ENCODE results near the gene LRBA. TPM values are rescaled to one million over a fixed set of nuclear protein-coding genes. Genes with fewer than 3 reads are reported as not detected.
"Not testable (repeated sequence)": the region's sequence is repeated elsewhere in the genome, so short reads cannot be mapped to it uniquely, and the experiment has no call there.

Gene LRBA
- total RNA-seq, 1 experiment from 2014 or later = 11.2 TPM

DNA sequence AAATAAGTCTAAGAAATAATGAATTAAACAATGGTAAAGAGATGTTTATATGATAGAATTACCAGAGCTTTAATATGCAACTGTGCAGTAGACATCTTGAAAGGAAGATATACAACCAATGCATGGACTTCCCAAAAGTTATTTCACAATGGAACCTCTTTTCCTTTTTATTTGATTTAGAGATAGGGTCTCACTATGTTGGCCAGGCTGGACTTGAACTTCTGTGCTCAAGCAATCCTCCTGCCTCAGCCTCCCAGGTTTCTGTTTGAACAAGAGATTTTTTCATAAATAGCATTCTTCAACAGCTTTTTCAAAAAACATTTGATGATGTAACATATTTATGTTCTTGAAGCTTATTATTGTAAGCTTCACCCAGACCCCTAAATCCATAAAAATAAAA is 72.0 kb downstream of the LRBA start:
- no peak for DNase-seq (ENCODE audit: low read depth)

DNA sequence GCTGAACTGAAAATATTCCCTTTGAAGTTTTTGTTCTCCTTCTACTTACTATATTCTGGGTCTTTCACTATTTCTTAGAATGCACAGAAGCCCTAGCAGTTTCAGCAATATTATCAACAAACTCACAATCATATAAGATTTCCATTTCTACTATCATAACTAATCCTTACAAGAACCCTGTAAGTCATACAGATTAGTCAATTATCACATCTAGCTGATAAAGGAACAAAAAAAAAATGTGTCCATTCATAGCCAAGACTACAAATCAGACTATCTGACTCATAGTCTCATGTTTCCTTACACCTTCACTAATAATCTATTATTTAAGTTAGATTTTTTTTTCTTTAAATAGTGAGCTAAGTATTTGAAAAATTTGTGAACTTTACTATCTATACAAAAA is 72.5 kb downstream of the LRBA start:
- DNase-seq (ENCODE audit: low read depth) = no peak

DNA sequence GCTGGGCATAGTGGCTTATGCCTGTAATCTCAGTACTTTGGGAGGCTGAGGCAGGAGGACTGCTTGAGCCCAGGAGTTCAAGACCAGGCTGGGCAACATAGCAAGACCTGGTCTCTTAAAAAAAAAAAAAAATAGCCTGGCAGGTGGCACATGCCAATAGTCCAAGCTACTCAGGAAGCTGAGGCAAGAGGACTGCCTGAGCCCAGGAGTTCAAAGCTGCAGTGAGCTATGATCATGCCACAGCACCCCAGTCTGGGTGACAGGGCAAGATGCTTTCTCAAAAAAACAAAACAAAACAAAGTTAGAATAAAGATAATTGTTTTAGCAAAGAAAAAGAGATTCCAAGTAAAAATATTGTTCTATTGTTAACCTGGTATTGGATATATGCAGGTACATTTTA is 75.0 kb downstream of the LRBA start:
- no peak for DNase-seq (ENCODE audit: low read depth)

DNA sequence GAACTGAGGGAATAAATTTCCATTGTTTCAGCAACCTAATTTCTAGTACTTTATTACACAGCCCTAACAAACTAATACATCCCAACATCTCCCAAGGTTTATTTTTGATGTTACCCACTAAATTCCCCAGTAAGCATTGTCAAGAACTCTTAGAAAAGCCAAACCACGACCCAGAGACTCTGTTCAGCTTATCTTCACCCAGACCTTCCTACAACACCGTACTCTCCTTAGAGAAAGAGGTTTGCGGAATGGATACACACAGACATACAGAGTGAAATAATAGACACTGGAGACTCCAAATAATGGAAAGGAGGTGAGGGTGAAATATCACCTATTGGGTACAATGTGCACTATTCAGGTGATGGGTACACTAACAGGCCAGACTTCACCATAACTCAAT is 75.6 kb downstream of the LRBA start:
- DNase-seq (ENCODE audit: low read depth) = no peak

DNA sequence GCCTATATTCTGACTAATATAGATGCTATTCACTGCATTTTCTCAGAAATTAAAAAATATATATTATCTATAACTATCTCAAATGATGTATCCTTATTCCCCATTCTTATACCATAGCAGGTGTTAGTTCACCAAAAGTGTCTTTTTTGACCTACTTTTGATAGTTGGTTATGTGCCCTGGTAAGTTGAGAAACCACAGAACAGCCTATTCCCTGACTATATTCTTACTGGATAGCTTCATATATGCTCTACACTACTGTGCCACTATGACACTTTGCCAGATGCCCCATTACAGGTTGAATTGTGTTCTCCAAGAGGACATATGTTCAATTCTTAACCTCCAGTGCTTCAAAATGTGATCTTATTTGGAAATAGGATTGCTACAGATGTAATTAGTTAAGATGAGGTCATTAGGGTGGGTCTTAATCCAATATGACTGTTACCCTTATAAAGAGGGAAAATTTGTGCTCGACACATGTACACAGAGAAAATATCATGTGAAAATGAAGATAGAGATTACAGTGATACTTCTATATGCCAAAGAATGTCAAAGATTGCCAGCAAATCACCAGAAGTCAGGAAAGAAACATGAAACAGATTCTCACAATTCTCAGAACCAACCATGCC is 76.1 kb downstream of the LRBA start:
- DNase-seq (ENCODE audit: low read depth) = no peak

DNA sequence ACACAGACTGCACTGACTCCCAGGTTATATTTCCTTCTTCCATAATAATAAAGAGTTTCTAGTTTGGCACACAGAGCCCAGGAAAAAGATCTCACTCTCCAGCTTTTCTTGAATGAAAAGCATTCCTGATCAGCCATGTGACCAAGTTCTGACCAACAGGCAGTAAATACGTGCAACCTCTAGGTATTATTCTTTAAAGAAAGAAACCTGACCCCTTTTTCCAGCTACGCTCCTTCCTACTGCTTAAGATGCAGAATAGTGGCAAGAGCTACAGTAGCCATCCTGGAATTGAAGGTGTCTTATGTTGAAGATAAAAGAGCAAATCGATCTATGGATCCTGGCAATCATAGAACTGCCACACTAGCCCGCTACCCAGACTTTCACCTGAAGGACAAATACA is 76.7 kb downstream of the LRBA start:
- DNase-seq (ENCODE audit: low read depth) = no peak

DNA sequence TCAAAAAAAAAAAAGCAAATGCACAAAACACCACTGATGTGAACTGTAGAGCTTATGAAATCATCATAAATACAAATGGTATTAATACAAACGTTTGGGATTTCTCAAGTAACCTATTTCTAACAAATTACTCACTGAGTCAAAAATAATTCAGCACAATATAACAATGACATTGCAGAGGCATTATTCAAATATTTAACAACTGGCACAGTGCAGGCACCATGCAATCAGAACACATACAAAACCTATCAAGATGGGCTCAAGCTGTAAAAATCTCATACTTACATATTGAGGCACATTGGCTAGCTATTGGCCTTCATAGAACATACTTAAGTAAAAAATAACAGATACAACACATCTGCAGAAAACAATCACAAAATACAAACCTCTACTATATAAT is 81.1 kb downstream of the LRBA start:
- DNase-seq (ENCODE audit: low read depth) = no peak

DNA sequence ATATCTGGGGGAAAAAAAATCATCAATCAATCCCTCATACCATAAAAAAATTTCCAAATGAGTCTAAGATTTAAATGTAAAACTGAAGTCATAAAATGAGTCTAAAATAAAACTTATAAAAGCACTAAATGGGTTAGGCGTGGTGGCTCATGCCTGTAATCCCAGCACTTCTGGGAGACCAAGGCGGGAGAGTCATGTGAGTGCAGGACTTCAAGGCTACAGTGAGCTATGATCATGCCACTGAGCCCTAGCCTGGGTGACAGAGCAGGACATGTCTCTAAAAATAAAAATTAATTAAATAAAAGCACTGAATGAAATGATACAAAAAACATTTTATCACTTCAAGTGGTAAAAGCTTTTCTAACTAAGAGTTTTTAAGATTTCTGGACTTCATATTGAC is 83.3 kb downstream of the LRBA start:
- DNase-seq (ENCODE audit: low read depth) = no peak

DNA sequence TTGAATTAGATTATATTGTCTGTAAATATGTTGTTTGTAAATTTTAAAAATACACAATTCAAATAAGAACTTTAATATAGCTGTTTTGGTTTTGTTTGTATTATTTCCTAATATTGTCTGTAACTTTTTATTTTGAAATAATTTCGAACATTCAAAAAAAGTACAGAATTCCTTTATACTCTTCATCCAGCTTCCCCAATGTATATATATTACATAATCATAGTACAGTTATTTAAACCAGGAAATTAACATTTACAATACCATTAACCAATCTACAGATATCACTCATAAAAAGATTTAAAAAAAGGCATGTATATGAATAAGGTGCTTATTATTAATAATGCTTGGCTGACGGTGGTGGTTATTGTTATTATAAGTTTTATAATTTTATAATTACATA is 84.1 kb downstream of the LRBA start:
- DNase-seq (ENCODE audit: low read depth) = no peak

DNA sequence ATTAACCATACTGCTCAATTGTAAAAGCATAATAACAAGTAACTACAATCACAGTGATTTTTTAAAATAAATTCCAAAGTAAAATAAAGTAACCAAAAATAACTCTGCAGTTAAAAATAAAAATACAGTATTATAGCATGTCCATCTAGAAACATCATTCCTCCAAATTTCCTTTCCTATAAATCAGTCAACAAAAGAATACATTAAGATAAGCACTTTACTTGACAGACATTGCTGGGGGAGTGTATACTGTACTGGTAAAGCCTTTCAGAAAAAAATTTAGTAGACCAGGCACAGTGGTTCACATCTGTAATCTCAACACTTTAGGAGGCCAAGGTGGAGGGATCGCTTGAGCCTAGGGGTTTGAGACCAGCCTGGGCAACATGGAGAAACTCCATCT is 91.1 kb downstream of the LRBA start:
- no peak for DNase-seq (ENCODE audit: low read depth)

DNA sequence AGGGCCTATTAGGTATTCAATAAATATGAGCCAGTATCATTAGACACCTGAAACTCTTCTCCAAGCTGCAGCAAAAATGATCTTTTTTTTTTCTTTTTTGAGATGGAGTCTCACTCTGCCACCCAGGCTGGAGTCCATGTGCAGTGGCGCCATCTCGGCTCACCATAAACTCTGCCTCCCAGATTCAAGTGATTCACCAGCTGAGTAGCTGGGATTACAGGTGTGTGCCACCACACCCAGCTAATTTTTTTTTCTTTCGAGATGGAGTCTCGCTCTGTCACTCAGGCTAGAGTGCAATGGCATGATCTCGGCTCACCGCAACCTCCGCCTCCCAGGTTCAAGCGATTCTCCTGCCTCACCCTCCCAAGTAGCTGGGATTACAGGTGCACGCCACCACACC is 93.6 kb downstream of the LRBA start:
- DNase-seq (ENCODE audit: low read depth) = not testable (repeated sequence)

DNA sequence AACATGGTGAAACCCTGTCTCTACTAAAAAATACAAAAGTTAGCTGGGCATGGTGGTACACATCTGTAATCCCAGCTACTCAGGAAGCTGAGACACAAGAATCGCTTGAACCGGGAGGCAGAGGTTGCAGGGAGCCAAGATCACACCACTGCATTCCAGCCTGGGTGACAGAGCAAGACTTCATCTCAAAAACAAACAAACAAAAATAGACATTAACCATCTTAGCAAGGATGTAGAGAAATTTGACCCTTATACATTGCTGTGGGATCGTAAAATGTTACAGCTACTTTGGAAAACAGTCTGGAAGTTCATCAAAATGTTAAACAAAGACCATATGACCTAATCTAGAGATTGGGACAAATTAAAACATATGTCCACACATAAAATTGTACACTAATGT is 96.5 kb downstream of the LRBA start:
- not testable (repeated sequence) for DNase-seq (ENCODE audit: low read depth)

DNA sequence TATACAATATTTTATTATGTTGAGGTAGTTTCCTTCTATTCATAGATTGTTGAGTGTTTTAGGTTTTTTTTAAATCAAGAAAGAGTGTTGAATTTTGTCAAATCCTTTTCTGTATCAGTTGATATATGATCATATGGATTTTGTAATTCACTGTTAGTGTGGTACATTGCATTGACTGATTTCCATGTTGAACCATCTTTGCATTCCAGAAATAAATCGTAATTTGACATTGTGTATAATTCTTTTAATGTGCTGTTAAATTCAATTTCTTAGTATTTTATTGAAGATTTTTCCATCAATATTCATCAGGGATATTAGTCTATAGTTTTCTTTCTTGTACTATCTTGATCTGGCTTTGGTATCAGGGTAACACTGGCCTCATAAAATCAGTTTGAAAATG is 103.8 kb downstream of the LRBA start:
- no peak for DNase-seq (ENCODE audit: low read depth)

DNA sequence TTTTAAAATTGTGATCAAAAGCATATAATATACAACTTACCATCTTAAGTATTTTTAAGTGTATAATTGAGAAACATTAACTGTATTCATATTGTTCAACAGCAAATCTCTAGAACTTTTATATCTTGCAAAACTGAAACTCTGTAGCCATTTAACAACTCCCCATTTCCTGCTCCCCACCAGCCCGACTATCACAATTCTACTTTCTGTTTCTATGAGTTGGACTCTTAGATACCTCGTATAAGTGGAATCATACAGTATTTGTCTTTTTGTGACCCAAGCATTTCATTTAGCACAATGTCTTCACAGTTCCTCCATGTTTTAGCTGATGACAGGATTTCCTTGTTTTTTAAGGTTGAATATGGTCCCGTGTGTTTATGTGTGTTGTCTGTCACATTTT is 106.0 kb downstream of the LRBA start:
- DNase-seq (ENCODE audit: low read depth) = no peak

DNA sequence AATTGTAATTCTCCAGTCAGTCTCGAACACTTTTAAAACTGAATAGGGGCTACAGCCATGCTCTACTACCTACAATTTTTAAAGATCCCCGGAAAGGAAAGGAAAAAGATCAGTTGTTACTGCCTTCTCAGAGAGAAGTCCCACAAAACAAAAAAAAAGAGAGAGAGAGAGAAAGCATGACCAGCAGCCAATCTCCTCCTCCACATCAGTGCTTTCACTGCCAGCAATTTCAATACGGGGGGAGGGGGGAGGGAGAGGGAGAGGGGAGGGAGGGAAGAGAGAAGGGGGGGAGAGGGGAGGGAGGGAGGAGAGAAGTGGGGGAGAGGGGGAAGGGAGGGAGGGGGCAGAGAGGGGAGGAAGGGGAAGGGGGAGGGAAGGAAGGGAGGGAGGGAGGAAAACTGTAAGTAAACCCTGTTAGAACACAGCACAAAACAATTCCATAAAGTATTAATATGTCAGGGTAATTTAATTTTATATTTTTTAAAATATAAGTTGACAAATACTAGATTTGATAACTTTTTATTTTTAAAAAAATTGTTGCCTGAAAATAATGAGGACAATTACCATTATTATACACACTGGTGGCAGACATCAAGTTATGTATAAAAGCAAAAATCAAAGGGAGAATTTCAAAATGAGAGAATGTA is 108.0 kb downstream of the LRBA start:
- DNase-seq (ENCODE audit: low read depth) = no peak

DNA sequence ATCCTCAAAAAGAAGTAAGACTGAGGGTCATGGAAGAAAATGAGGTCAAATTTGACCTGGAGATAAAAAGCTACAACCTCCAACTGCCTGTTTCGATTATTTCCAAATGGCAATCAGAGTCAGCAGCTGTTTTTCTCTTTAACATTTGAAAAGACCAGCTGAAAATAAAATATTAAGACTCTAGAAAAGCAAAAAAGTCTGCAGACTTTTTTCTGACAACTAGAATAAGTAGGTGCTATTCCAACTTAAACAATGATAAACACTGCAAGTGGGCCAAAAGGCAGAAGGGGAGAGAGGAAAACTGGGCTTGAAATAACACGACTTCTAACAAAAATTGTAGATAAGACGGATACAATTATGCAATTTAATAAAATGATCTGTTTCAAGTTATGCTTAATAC is 110.4 kb downstream of the LRBA start:
- no peak for DNase-seq (ENCODE audit: low read depth)

DNA sequence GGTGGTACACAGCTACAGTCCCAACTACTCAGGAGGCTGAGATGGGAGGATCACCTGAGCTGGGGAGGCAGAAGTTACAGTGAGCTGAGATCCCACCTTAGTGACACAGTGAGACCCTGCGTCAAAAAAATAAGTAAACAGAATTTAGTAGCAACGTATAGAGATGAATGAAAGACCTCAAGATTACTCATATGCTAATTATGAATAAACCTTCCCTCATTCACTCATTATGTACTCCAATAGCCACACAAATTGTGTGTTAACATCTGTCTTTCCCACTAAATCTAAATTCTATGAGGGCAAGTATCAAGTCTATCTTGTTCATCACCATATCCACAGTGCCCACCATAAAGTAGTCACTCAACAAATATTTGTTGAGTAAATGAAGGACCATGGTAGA is 111.5 kb downstream of the LRBA start:
- DNase-seq (ENCODE audit: low read depth) = no peak

DNA sequence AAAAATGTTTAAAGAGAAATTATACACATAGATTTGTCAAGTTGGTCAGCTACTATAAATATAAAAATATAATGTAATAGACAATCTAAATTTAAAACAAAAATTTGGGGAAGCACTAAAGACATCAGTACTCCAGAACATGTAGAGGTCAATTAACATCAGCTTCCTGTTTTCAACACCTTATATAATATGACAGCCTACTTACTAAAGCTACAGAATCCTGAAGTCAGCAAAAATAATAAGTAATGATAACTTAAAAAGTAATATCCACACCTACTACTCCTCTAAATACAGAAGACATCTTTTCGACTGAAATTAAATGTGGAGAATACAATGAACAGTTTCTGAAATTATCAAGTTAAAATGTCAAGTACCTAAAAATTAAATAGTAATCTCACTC is 118.6 kb downstream of the LRBA start:
- DNase-seq (ENCODE audit: low read depth) = no peak

DNA sequence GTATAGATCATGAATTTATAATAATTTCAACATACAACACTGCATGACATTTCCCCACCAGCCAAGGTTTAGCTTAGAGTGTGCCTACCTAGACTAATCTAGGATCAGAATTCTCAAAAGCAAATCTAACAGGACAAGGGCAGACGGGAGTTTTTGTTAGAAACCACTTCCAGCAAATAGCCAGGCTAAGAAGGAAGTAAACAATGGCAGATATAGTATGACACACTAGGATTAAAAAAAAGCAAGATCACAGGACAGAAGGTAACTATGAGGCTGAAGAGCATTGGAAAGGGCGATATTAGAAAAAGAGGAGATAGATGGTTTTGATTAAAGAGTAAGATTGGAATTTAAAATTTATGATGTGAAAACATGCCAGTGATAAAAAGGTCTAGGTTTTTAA is 124.8 kb downstream of the LRBA start:
- DNase-seq (ENCODE audit: low read depth) = no peak

DNA sequence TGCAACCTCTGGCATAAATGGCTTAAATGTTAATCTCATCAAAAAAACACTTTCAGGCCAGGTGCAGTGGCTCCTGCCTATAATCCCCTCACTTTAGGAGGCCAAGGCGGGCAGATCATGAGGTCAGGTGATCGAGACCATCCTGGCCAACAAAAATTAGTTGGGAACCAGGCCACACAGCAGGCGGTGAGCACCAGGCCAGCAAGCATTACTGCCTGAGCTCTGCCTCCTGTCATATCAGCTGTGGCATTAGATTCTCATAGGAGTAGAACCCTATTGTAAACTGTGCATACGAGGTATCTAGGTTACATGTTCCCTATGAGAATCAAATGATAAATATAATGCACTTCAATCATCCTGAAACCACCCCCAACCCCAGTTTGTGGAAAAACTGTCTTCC is 125.8 kb downstream of the LRBA start:
- DNase-seq (ENCODE audit: low read depth) = no peak

DNA sequence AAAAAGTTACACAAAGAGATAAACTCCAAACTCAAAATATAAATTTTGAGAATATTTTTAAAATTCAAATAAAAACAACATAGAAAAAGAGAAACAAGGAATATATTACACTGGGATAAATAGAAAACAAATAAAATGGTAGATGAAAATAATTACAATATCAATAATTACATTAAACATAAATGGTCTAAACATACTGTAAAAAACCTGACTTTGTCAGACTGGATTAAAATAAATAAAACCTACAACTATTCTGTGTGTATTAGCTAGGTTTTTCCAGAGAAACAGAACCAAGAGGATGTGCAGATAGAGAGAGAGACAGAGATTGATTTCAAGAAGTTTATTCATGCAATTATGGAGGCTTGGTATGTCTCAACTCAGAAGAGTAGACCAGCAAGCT is 126.5 kb downstream of the LRBA start:
- no peak for DNase-seq (ENCODE audit: low read depth)

DNA sequence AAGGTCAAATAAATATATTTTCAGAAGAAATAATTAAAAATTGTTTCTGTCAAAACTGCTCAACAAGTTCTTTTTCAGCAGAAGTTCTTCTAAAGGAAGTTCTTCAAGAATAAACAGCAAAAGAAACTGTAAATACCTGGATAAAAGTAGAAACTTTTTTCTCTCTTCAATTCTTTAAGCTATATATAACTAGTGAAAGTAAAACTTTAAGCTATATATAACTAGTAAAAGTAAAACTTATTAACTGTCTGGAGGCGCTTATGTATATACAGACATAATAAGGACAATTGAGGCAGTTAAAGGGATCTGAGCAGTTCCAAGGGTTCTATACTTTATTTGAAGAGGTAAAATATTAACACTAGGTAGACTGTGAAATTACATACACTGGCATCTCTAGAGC is 126.9 kb downstream of the LRBA start:
- DNase-seq (ENCODE audit: low read depth) = no peak

DNA sequence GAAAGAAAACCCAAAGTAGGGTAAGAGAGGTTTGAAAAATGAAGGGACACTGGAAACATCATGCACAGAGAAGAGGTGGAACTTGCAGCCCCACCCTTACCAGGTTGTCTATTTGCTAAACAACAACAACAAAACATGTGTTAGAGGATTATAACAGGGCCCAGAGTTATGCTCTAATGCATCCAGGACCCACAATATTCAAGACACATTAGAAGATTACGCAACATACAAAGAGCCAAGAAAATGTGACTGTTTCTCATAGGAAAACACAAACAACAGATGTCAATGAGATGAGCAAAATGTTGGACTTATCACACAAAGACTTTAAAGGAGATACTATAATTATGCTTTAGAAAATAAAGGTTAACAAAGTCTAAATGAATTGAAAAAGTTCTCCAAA is 128.5 kb downstream of the LRBA start:
- no peak for DNase-seq (ENCODE audit: low read depth)

DNA sequence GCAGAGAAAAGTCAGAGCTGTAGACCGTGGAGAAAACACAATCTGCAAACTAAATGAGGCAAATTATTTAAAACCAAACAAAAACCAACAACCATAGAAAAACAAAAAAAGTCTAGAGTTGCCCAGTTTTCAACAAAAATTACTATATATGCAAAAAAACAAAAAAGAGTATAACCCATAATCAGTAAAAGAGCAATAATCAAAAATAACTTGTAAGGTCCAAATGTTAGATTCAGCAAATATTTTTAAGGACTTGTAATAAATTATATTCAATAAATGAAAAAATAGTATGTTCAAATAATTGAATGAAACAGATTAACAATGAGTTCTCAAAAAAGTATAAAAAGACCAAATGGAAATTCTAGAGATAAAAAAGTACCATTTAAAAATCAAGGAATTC is 130.5 kb downstream of the LRBA start:
- DNase-seq (ENCODE audit: low read depth) = no peak

Measured in Daoy (cell line).